ENCODE data around the gene PODXL. TPM values are rescaled to one million over a fixed set of nuclear protein-coding genes. Genes with fewer than 3 reads are reported as not detected.

The PODXL gene
- polyA plus RNA-seq, 12 donors = 65.5 to 217 (median 82.7) TPM

GRCh38 chr7:131570401-131570800, 14.0 kb upstream of the PODXL start:
- no peak for DNase-seq

GRCh38 chr7:131568970-131569369, 12.5 kb upstream of the PODXL start:
- DNase-seq = no peak

- no peak for DNase-seq
Measured at GRCh38 chr7:131568510-131568909, 12.1 kb upstream of the PODXL start.

DNA sequence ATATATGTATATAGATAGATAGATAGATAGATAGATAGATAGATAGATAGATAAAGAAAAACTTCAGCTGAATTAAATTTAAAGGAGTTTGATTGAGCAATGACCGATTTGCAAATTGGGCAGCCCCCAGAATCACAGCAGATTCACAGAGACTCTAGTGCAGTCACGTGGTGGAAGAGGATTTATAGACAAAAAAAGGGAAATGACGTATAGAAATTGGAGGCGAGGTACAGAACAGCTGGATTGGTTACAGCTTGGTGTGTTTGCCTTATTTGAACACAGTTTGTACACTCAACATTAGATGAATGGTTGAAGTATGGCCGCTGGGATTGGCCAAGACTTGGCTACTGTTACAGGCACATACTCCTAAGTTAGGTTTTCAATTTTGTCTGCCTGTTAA, 8.2 kb upstream of the PODXL start:
- DNase-seq = no peak

DNA sequence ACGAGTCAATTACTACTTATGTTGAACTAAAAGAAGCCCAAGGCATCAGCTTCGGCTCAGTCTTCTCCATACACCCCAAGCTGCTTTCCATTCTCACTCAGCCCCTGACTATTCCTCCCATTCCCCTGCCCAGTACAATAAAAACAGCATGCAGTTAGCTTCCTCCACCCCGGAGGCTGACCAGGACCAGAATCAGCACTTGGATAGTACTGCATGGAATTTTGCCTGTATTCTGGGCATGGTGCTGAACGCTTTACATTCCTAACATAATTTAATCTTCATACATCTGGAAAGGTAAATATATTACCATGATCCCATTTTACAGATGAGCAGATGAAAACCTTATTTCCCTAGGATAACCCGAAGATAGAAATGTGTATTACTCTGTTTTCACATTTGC, 7.5 kb upstream of the PODXL start:
- no peak for DNase-seq

GRCh38 chr7:131562941-131563340, 6.5 kb upstream of the PODXL start:
- DNase-seq = no peak

DNA sequence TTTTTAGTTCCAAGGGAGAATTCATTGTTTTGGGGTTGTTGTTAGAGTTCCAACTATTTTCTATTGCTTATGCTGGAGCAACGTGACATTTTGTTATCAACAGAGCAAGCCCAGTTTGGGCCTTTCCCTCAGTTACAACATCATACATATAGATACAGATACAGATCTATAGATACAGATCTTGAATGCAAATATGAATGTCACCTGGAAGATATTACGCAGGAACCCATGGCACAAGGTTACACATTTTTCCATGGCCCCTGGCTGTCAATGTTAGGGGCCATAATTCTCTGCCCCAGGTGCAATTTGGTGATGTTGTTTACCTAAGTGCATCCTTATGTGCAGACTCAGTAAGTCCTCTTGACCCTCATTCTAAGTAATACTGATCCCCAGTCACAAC, 3.6 kb upstream of the PODXL start:
- DNase-seq = no peak

DNA sequence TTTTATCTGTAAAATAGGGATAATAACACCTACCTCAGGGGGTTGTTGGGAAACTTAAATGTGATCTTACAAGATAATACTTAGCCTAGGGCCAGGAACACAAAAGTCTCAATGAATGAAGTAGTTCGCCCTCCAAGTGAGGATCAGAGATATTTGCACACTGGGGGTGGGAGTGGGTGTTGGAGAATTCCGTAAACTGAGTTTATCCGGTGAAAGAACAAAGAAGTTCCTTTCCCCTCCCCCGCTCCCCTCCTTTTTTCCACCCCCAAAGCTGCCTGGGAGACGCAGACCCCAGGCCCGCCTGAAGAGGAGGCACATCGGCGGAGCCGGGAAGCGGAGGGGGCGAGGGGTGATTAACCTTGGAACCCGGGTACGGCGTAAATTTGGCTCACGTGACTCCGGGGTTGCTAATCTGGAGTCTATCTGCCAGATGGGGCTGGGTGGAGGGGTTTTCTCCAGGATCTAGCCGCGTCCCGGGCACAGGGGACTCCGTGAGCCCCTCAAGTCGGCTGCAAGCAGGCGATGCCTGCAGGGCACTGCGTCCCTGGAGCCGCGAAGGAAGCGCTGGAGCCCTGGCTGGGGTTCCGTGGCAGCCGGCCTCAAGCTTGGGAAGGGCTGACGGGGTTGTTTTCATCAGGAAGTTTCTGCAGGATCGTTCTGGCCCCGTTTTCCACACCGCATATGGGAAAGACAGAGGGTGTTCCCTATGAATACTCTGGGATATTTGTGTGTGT, 1.4 kb upstream of the PODXL start:
- DNase-seq = no peak

DNA sequence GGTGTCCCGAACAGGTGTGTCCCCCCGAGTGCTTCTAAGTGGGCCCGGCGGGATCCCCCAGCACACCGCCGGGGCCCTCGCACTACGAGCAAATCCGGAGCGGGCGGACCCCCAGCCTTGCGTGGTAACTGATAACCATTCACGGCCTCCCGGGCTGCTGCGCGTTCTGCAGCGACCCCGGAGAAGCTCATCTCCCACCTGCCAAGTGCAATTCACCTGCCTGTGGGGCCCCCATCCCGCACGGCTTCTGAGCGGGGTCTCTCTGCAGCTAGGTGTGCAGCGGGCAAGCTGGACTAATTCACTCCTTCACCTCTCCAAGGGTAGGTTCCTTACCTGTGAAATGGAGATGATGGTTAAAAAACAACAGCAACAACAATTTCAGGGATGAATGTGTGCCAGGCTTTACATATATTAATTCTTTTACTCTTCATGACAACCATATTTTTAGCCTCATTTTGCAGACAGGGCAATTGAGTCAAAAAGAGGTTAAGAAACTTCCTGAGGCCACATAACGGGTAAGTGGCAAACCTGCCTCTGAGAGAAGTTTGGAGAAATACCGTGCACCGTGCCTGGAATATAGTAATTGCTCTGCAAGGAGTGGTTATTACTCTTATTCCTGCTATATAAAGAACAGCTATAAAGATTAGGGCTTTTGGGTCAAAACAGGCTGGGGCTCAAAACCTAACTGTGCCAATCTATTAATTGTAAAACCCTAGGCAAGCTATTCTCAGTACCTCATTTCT, 652 bp upstream of the PODXL start:
- no peak for DNase-seq

DNA sequence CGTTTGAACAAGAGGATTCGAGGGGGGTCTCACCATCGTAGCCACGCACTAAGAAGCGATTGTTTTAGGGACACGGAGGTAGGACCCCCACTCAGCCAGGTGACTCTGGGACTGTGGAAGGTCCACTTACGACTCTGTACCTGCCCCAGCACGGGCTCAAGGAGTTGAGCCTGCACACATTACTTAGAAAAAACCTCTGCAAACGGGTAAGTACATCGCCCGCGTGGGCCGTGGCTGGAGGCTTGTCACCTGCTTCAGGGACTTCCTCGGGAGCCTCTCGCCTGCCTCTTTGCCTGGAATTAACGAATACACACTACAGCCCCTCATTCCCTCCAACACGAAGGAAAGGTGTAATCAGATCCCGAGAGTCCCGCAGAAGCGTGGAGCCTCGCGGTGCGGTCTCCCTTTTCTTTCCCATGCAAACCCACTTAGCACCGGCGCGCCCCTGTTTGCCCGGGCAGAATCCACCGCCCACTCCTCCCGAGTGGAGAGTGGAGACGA, 826 bp downstream of the PODXL start:
- DNase-seq = no peak

DNA sequence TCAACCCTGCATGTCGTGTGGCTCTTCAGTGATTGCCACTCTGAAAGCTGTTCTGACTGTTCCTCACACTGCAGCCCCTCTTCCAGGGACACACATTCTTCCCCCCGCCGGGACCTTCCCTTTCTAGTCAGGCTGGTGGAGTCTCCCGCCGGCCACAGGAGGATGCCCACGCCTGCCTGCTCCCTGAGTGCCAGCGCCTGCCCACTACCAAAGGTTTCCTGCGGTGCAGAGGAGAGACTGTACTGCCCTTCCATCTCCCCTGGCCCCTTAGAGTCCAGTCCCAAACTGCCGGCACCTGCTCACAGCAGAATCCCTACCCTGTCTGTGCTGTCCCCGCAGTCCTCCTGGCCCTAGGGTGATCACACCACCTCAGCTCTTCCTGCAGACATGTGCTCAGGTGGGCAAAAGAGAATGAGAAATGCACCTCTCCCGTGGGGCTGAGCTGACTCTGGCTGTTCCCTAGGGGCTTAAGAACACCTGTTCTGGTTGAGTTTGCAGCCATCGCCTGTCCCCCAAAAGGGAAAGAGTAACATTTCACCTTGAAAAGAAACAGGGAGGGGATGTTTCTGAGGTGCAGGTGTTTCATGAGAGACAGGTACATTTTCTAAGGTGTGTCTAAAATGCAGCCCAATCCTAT, 1.4 kb downstream of the PODXL start:
- no peak for DNase-seq

- no peak for DNase-seq
Measured at GRCh38 chr7:131553931-131554330, 2.5 kb downstream of the PODXL start.

- DNase-seq = no peak
Measured at GRCh38 chr7:131552053-131552452, 4.4 kb downstream of the PODXL start.

DNA sequence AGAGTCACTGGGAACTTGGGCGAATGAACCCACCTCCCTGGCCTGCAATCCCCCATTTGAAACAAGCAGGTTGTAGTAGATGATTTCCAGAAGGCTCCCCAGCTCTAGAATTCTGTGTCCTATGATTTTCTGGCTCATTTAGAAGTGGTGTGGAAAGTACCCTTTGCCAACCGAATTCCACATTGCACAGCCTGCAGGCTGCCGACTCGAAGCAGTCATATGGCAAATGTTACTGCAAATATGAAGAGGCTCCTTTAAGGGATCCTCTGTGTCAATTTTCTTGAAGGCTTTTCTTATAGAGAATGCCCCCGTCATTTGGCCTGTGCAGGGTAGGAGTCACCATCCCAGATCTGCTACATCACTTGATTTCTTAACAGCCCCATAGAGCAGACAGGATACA, 5.6 kb downstream of the PODXL start:
- DNase-seq = no peak

DNA sequence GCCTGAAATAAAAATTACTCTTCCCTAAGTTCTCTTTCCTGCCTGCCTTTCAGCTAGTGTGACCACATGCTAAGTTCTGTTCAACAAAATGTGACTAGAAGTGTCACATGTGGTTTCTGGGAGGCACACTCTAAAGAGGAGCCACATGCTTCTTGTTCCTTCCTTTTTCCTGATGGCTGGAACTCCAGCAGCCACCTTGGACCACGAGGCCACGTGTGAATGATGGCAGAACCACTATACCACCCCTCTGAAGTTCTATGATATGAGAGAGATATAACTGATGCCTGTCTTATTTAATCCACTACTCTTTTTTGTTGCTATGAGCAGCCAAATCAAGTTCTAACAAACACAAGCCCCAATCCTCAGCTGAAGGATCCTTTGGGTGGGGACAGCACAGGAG, 8.1 kb downstream of the PODXL start:
- DNase-seq = no peak

DNA sequence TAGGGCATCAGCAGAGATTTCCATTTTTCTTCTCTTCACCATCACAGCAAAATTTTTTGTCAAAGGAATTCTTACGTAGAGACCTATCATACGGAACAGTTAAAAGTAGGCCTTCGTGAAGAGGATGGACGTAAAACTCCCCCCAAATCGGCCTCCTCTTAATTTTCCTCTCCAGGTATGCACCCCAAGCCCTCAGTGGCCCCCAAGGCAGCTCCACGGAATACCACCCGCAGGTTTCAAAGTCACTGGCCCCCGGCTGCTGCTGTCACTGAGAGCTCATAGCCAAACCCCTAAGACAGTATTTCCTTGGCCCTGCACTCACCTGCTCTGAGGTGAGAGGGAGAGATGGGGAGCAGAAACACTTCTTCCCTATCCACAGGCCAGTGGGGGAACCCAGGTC, 8.8 kb downstream of the PODXL start:
- DNase-seq = no peak

DNA sequence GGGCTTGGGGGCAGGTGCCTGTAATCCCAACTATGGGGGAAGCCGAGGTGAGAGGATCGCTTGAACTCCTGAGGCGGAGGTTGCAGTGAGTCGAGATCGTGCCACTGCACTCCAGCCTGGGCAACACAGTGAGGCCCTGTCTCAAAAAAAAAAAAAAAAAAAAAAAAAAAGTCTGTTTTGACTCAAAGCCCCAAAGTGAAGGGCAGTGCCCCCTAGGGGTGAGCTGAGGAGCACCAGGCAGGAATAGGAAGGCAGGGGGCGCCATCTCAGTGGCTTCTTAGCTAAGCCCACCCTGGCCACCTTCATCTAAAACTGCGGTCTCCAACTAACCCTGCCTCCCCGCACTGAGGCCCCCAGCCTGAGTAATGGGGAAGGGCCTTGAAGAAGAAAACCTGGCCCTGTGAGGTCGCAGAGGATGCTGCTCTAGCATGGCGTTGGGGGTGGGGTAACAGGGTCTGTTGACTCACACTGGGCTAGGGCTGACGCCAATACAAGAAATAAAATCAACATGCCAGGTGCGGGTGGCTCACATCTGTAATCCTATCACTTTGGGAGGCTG, 9.8 kb downstream of the PODXL start:
- DNase-seq = no peak

DNA sequence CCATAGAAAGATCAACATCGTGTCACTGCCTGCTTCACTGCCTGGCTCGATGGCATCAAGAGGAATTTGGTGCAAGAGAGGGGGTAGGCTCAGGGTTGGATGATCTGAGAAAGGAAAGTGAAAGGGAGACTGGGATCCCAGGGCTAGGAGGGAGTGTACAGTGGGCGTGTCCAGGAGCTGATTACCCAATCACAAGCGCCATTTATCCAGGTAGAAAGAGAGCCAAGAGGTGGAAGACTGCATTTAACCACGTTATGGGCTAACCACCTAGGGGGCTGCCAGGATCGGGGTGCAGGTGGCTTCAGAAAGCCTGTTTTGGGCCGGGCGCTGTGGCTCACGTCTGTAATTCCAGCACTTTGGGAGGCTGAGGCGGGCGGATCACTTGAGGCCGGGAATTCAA, 10.3 kb downstream of the PODXL start:
- no peak for DNase-seq

- DNase-seq = no peak
Measured at GRCh38 chr7:131544449-131545301, 11.8 kb downstream of the PODXL start.

DNA sequence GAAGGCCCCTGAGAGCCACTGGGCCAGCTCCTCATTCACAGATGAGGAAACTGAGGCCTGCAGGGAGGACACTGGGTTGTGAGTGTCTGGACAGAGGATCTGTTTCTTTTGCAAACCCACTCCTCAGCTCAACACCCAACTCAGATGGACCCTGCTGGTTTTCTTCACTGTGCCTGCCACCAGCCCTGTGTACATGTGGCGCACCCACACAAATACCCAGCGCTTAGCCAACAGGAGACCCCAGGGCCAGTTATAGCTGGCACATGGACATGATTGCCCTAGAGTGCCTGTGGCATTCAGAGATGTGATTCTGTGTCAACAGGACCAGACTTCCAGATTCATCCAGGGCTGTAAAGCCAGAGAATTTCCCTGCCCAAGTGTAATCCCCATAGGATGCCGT, 12.4 kb downstream of the PODXL start:
- no peak for DNase-seq

- no peak for DNase-seq
Measured at GRCh38 chr7:131543298-131543697, 13.1 kb downstream of the PODXL start.

All from muscle of arm (tissue), 12 donors.